IPS-18a (cell line): ENCODE measurements around the gene GCK.
"Not testable (repeated sequence)": the region's sequence is repeated elsewhere in the genome, so short reads cannot be mapped to it uniquely, and the experiment has no call there.

Source experiments
- H3K27ac ChIP-seq: one replicate; pipeline ENCODE4 v1.5.1; 2013; ENCODE audit warnings: low read length
- H3K27me3 ChIP-seq: one replicate; pipeline ENCODE4 v1.6.1; 2013; ENCODE audit warnings: mild to moderate bottlenecking, low read length; ENCODE audit not compliant: control insufficient read depth, insufficient read depth
- H3K36me3 ChIP-seq: one replicate; pipeline ENCODE4 v1.6.1; 2013; ENCODE audit warnings: low read depth, low read length; ENCODE audit not compliant: control insufficient read depth
- H3K4me1 ChIP-seq: one replicate; pipeline ENCODE4 v1.6.1; 2013; ENCODE audit warnings: low read depth, low read length; ENCODE audit not compliant: control insufficient read depth
- H3K4me3 ChIP-seq: one replicate; pipeline ENCODE4 v1.5.1; 2013; ENCODE audit warnings: low read length
- H3K9ac ChIP-seq: one replicate; pipeline ENCODE4 v1.6.1; 2013; ENCODE audit warnings: mild to moderate bottlenecking, low read length, moderate library complexity
- H3K9me3 ChIP-seq: one replicate; pipeline ENCODE4 v1.6.1; 2013; ENCODE audit warnings: low read depth, low read length; ENCODE audit not compliant: control insufficient read depth

GCK gene

DNA sequence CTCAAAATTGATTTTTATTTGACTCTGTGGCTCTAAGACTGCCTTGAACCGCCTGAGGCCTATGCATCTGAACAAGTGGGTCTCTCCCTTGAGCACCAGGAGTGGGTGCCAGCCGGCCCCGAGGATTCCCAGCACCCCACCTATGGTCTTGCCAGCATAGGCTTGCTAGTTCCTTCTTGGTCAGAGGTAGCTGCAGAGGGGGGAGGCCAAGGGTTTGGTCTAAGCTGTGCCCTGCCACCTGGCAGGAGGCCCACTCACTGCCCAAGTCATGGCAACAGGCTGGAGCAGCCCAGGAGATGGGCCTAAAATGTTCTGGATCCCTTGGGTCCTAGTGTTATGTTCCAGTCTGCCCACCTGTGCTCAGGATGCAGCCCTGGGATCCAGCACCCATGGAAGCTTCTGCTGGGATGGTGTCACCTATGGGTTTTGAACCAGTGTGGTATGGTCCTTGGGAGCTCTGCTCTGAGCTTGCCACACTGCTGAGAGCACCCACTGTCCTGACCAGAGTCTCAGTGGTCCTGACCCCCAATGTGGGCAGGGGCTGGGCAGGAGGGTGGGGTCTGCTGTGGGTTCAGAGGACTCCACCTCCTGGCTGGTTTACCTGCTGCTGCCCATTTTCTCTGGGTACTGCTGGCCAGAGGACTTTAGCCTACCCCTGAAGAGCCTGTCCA, 24.1 kb upstream of the GCK start:
- no peak overlapping the region for H3K27ac ChIP-seq
- H3K4me1 ChIP-seq, result peaks cover 13% of the 10 kb centered on the region
- H3K9me3 ChIP-seq, result no peaks in the 10 kb centered on the region
- peaks cover 42% of the 10 kb centered on the region for H3K36me3 ChIP-seq
- no peak overlapping the region for H3K9ac ChIP-seq
- no peaks in the 10 kb centered on the region for H3K27me3 ChIP-seq
- no peak overlapping the region for H3K4me3 ChIP-seq

DNA sequence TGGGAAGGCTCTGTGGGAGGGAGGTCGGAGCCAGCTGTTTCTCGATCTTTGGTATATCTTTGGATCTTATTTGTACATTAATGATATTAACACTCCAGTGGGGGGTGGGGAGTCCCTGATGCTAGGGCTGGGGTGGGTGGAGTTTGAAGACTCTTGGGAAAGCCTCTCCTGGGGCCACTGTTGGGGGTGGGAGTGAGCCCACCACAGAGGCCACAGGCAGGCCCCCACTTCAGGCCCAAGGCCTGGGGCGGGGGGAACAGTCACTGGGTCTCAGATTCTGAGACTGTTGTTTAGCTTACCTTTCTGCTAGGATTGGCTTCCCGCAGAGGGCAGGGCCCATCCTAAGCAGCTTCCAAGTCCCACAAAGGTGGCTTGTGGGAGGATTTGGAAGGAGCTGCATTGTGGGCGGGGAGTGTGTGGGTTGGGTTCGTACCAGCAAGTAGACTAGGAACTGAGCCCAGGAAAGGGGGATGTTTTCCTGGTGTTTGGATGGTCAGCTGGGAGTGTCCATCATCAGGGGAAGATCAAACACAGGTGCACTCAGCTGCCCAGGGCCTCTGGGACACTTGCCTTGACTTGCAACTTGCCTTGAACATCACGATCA, 23.4 kb upstream of the GCK start:
- Histone ChIP-seq H3K36me3 (peaks cover 48% of the 10 kb centered on the region), H3K27ac (no peak overlapping the region), H3K9me3 (no peaks in the 10 kb centered on the region), H3K4me3 (no peak overlapping the region), H3K9ac (no peak overlapping the region), H3K27me3 (no peaks in the 10 kb centered on the region), H3K4me1 (peaks cover 12% of the 10 kb centered on the region)

DNA sequence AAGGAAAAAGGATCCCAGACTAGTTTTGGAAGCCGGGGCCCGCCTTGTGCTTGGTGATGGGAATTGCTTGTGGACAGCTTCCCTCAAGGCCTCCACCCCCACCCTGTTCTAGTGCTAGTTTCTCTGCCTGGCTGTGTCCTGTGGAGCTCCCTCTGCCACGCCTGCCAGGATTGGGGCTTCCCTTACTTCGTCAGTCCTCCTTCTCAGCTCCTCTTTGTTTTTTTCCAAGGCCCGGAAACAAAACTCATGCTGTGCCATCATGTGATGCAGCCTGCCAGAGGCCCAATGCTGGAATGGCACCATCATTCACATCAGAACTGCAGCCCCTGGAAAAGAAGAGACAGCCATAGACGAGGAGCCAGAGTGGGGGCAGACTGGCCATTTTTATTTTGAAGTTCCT, 22.8 kb upstream of the GCK start:
- H3K36me3 ChIP-seq, result peaks cover 53% of the 10 kb centered on the region
- peaks cover 12% of the 10 kb centered on the region for H3K4me1 ChIP-seq
- H3K9ac ChIP-seq, result no peak overlapping the region
- no peak overlapping the region for H3K27ac ChIP-seq
- H3K27me3 ChIP-seq, result no peaks in the 10 kb centered on the region
- no peaks in the 10 kb centered on the region for H3K9me3 ChIP-seq
- H3K4me3 ChIP-seq, result no peak overlapping the region

DNA sequence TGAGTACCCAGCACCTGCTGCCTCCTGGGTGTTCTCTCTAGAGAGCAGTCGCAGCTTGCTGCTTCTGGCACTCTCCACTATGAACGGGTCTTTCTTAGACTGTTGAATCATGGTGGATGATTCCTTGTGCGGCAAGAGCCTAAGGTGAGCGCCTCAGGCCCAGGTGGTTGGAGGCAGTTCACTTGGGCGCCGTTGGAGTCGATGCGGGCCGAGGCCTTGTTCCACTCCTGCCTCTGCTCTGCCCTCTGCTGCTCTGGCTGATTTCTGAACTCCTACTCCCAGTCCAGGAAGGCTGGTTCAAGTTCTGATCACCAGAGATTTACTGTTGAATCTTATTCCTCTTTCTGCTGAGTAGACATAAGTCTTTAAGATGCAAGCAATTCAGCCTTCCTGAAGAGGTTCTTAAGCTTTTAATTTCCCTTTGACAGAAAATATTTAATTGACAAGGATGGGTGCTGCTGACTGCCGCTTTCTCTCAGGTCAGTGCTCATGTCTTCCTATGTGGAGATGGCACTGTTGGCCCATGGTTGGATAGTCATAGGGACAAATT, 22.0 kb upstream of the GCK start:
- Histone ChIP-seq H3K9me3 (no peaks in the 10 kb centered on the region), H3K27ac (no peak overlapping the region), H3K9ac (no peak overlapping the region), H3K4me3 (no peak overlapping the region), H3K27me3 (no peaks in the 10 kb centered on the region), H3K36me3 (peaks cover 58% of the 10 kb centered on the region), H3K4me1 (peaks cover 12% of the 10 kb centered on the region)

DNA sequence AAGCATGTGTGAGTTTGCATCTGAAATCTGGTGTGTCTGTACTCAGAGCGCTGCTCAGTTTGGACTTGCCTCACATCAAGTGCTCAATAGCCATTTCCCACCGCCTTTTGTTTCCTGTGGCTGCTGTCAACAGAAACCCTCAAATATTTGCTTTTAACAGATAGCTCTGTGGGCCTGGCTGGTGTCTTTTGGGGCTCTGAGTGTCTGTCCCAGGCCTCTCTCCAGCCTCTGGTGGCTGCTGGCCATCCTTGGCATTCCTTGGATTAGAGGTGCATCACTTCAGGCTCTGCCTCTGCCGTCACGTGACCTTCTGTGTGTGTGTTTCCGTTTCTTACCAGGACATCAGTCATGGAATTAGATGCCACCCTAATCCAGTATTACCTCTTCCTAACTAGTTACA, 20.9 kb upstream of the GCK start:
- H3K4me3 ChIP-seq, result no peak overlapping the region
- peaks cover 66% of the 10 kb centered on the region for H3K36me3 ChIP-seq

DNA sequence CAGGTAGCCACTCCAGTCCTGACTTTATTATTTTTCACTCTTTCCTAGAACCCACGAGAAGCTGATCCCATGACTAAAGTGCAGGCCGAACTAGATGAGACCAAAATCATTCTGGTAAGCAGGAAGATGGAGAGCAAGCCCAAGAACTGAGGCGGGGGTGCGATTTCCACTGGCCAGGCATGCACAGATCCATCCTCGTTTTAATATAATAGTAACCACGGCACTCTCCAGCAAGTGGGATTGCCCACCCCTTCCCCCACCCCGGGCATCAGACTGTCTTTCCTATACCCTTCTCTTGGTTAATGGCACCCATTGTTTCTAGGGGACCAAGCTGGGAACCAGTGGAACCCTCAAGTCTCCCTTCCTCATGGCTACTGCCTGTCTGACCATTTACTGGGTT, 18.8 kb upstream of the GCK start:
- H3K27me3 ChIP-seq, result no peaks in the 10 kb centered on the region
- no peak overlapping the region for H3K27ac ChIP-seq
- no peaks in the 10 kb centered on the region for H3K4me1 ChIP-seq
- H3K4me3 ChIP-seq, result no peak overlapping the region
- no peak overlapping the region for H3K9ac ChIP-seq
- H3K36me3 ChIP-seq, result peaks cover 67% of the 10 kb centered on the region
- no peaks in the 10 kb centered on the region for H3K9me3 ChIP-seq

More for the DNA sequence above, 20.9 kb upstream of the GCK start:
- no peak overlapping the region for H3K9ac ChIP-seq
- H3K9me3 ChIP-seq, result no peaks in the 10 kb centered on the region
- no peak overlapping the region for H3K27ac ChIP-seq
- peaks cover 12% of the 10 kb centered on the region for H3K4me1 ChIP-seq
- no peaks in the 10 kb centered on the region for H3K27me3 ChIP-seq

DNA sequence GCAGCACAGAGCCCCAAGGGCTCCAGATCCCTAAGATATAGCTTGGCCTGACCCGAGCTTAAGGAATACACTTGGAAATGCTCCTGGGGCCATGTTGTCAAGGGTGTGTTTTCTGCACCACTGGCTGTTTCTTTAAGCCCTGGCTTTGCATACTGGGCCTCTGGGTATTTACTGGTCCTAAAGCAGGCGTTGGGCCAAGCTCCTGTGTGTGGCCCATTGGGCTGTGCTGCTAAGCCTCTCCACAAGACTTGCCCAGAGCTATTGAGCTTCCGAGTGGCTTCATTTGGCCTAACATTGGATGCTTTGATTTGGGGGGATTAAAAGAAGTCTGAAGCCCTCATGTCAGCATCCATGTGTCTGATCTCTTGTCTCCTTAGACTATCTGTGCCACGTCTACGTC, 16.8 kb upstream of the GCK start:
- Histone ChIP-seq H3K36me3 (peaks cover 54% of the 10 kb centered on the region), H3K4me1 (peaks cover 3% of the 10 kb centered on the region), H3K27me3 (no peaks in the 10 kb centered on the region), H3K9ac (no peak overlapping the region), H3K27ac (no peak overlapping the region), H3K9me3 (no peaks in the 10 kb centered on the region), H3K4me3 (no peak overlapping the region)

DNA sequence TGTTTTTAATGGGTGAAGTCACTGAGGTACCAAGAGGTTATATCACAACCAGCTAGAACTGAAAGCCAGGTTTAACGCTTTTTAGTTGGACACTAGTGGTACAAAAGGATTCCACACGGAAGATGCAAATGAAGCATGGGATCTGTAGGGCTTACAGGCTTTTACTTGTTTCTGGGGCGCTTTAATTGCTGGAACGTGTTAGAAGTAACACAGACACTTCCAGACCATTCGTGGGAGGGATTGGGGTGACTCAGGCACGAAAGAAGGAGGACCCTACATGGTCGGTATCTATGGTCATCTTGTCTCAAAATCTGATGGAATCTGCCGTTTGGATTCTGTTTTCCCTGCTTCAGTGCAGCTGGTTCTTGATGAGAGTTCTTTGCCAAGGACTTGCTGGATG, 12.6 kb upstream of the GCK start:
- H3K27me3 ChIP-seq, result peaks cover 13% of the 10 kb centered on the region
- peaks cover 20% of the 10 kb centered on the region for H3K36me3 ChIP-seq
- no peak overlapping the region for H3K27ac ChIP-seq
- peak overlapping the region; percentile 74 for H3K9ac ChIP-seq
- H3K4me3 ChIP-seq, result peak overlapping the region; percentile 92
- peaks cover 3% of the 10 kb centered on the region for H3K4me1 ChIP-seq
- no peaks in the 10 kb centered on the region for H3K9me3 ChIP-seq

DNA sequence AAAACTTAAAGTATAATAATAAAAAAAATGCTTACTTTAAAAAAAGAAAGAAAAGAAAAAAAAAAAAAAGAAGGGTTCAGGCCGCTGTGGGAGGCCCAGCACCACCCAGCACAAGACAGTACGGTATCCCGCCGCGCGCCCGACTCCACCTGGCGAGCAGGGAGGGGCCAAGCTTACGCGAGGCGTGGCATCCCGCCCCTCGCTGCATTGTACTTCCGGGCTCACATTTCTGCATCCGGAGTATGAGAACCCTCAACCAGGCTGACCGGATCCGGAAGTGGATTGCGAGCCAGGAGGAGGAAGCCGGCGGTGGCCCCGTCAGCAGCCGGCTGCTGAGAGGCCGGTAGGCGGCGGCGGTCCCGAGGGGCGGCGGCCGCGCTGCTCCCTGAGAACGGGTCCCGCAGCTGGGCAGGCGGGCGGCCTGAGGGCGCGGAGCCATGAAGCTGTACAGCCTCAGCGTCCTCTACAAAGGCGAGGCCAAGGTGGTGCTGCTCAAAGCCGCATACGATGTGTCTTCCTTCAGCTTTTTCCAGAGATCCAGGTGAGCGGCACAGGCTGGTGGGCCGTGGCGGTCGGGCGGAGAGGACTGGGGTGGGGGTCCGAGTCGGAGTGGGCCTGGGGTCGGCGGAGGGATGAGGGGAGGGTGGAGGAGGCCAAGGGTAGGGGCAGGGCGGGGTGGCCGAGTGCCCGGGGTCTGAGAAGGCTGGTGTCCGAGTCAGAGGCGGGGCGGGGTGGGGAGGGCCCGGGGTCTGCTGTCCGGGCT, 11.6 kb upstream of the GCK start, which contains the start of gene YKT6:
Gene YKT6, plus strand, starts transcription at position 280 of the 763 bp plus-strand sequence. Its CDS starts 158 bp downstream, at position 438.
- peaks cover 14% of the 10 kb centered on the region for H3K36me3 ChIP-seq
- peaks cover 13% of the 10 kb centered on the region for H3K27me3 ChIP-seq
- peak within 1 kb of the TSS; percentile 92 for H3K4me3 ChIP-seq
- no peak within 1 kb of the TSS for H3K27ac ChIP-seq
- peak within 1 kb of the TSS; percentile 74 for H3K9ac ChIP-seq
- no peaks in the 10 kb centered on the region for H3K9me3 ChIP-seq
- peaks cover 3% of the 10 kb centered on the region for H3K4me1 ChIP-seq

DNA sequence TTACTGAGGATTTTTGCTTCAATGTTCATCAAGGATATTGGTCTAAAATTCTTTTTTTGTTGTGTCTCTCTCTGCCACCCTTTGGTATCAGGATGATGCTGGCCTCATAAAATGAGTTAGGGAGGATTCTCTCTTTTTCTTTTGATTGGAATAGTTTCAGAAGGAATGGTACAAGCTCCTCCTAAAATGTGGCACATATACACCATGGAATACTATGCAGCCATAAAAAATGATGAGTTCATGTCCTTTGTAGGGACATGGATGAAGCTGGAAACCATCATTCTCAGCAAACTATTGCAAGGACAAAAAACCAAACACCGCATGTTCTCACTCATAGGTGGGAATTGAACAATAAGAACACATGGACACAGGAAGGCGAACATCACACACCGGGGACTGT, 10.9 kb upstream of the GCK start:
- H3K27ac ChIP-seq, H3K4me1 ChIP-seq, H3K9ac ChIP-seq, H3K4me3 ChIP-seq, H3K9me3 ChIP-seq, H3K36me3 ChIP-seq: not testable (repeated sequence)
- peaks cover 13% of the 10 kb centered on the region for H3K27me3 ChIP-seq

DNA sequence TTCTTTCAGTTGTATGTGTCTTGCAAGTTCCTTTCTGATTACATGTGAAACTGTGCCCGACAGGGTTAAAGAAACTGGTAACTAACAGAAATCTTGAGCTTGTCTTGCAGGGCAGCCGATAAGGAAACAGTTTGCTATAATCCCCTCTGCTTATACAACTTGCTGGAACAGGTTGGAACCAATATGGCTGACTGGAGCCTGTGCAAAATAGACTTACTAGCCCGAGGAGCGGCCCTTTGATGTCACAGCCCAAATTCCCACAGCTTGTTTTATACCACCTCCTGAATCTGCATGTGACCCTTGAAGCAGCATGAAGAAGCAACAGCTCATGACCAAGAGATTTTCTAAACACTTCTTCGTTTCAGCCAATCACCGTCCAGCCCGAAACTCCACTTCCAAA, 8.2 kb upstream of the GCK start:
- Histone ChIP-seq H3K27ac (no peak overlapping the region), H3K27me3 (peaks cover 13% of the 10 kb centered on the region), H3K4me3 (no peak overlapping the region), H3K9me3 (no peaks in the 10 kb centered on the region), H3K36me3 (no peaks in the 10 kb centered on the region), H3K4me1 (peaks cover 3% of the 10 kb centered on the region), H3K9ac (no peak overlapping the region)
